Peyer's patch (tissue), 4 donors: Measurements from ENCODE around the gene DIS3L2.

ENCODE experiments used
- POLR2A ChIP-seq, 2 donors: fragments of 450-650 bp; IDR thresholded peaks; one replicate each; pipeline ENCODE4 v1.5.1; 2017; ENCODE audit warnings: antibody characterized with exemption in 2 of 2, mild to moderate bottlenecking in 2 of 2, moderate library complexity in 2 of 2
- TF ChIP-seq, protein P1 (sequence below), 6 experiments: fragments of 450-650 bp in 4 of 6; fragments of 200-600 bp in 2 of 6; sonication (generic) in 1 of 6; IDR thresholded peaks; one replicate each; pipeline ENCODE4 v1.5.1; 2017 to 2019; ENCODE audit warnings: antibody characterized with exemption in 6 of 6, mild to moderate bottlenecking in 3 of 6, moderate library complexity in 1 of 6

DNA sequence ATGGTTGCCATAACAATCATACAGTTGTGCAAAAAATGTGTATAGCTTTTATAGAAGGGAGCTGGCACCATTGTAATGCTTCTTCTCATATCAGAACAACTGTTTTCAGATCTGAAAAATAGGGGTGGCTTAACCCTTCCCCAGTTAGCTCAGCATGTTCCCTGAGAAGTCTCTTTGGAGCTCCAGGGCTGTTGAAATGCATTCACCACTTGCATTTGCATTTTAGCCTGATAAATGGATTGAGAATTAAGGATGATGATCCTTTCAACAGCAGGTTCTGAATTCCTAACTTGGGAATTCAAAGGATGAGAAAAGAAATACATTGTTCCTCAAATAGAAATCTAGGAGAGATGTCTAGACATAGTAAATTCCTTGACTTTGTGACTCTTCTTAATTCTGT lies 235.3 kb downstream of the DIS3L2 start:
- no peak for TF ChIP-seq POLR2A (IDR thresholded peaks at IDR 0.05)
- TF ChIP-seq, protein P1, sequence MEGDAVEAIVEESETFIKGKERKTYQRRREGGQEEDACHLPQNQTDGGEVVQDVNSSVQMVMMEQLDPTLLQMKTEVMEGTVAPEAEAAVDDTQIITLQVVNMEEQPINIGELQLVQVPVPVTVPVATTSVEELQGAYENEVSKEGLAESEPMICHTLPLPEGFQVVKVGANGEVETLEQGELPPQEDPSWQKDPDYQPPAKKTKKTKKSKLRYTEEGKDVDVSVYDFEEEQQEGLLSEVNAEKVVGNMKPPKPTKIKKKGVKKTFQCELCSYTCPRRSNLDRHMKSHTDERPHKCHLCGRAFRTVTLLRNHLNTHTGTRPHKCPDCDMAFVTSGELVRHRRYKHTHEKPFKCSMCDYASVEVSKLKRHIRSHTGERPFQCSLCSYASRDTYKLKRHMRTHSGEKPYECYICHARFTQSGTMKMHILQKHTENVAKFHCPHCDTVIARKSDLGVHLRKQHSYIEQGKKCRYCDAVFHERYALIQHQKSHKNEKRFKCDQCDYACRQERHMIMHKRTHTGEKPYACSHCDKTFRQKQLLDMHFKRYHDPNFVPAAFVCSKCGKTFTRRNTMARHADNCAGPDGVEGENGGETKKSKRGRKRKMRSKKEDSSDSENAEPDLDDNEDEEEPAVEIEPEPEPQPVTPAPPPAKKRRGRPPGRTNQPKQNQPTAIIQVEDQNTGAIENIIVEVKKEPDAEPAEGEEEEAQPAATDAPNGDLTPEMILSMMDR (IDR thresholded peaks at IDR 0.05) = no peak
